AG08396 (cell line): ENCODE measurements around the gene PCDHGB6.
A peak's percentile ranks its signal among the peaks of the same experiment; 100 is the strongest.
"Not testable (repeated sequence)": the region's sequence is repeated elsewhere in the genome, so short reads cannot be mapped to it uniquely, and the experiment has no call there.

Source experiments
- DNase-seq: peaks from one replicate; pipeline ENCODE4 v3.0.0; 2012; ENCODE audit warnings: low spot score, mixed read lengths

The PCDHGB6 gene

GRCh38 chr5:141407790-141408505 lies at the start of gene PCDHGB6:
PCDHGB6 (plus strand) TSS chr5:141408021; CDS start chr5:141408203, 182 bp downstream.
- not testable (repeated sequence) for DNase-seq

GRCh38 chr5:141359790-141360426 lies 47.9 kb upstream of the PCDHGB6 start, which contains the start of gene PCDHGB2:
PCDHGB2 (plus strand) TSS chr5:141359994; CDS start chr5:141360136, 142 bp downstream.
- DNase-seq = peak; percentile 67

- no peak for DNase-seq
Observed at GRCh38 chr5:141360685-141361084, 47.1 kb upstream of the PCDHGB6 start.

- DNase-seq = no peak
Observed at GRCh38 chr5:141362719-141363118, 45.1 kb upstream of the PCDHGB6 start.

- peak; percentile 44 for DNase-seq
Observed at GRCh38 chr5:141363952-141364660, 43.7 kb upstream of the PCDHGB6 start, which contains the start of gene PCDHGA5. PCDHGA5 (plus strand) TSS chr5:141364162; CDS start chr5:141364331, 169 bp downstream.

GRCh38 chr5:141366016-141366896 lies 41.6 kb upstream of the PCDHGB6 start:
- no peak for DNase-seq

GRCh38 chr5:141369994-141370848 lies 37.6 kb upstream of the PCDHGB6 start, which contains the start of gene PCDHGB3:
PCDHGB3 (plus strand) TSS chr5:141370242; CDS start chr5:141370395, 153 bp downstream.
- DNase-seq = peak; percentile 80

- DNase-seq = no peak
Observed at GRCh38 chr5:141371572-141372475, 36.0 kb upstream of the PCDHGB6 start.

GRCh38 chr5:141373673-141374317 lies 34.0 kb upstream of the PCDHGB6 start, which contains the start of gene PCDHGA6:
PCDHGA6 (plus strand) TSS chr5:141373891; CDS start chr5:141374084, 193 bp downstream.
- DNase-seq = peak; percentile 50

- no peak for DNase-seq
Observed at GRCh38 chr5:141374627-141375026, 33.2 kb upstream of the PCDHGB6 start.

- DNase-seq = not testable (repeated sequence)
Observed at GRCh38 chr5:141375444-141376155, 32.2 kb upstream of the PCDHGB6 start.

- peak; percentile 55 for DNase-seq
Observed at GRCh38 chr5:141382469-141383294, 25.1 kb upstream of the PCDHGB6 start, which contains the start of gene PCDHGA7. PCDHGA7 (plus strand) TSS chr5:141382742; CDS start chr5:141382900, 158 bp downstream.

GRCh38 chr5:141383345-141383744 lies 24.5 kb upstream of the PCDHGB6 start:
- DNase-seq = no peak

GRCh38 chr5:141384471-141385267 lies 23.2 kb upstream of the PCDHGB6 start:
- no peak for DNase-seq

GRCh38 chr5:141387557-141388311 lies 20.1 kb upstream of the PCDHGB6 start, which contains the start of gene PCDHGB4:
PCDHGB4 (plus strand) TSS chr5:141387698; CDS start chr5:141387885, 187 bp downstream.
- DNase-seq = peak; percentile 31
